Tibial artery (tissue), 4 donors: ENCODE results near the gene PXDN.

Source experiments
- DNase-seq, 2 donors: peaks; one replicate each; pipeline ENCODE4 v3.0.0-alpha.2; 2019
- H3K27ac ChIP-seq, 2 donors: fragments of 200-600 bp; sonication (generic) in 1 of 2; 1 replicate in 1 of 2; 2 replicates in 1 of 2; pipeline ENCODE4 v1.5.1; 2018 to 2019; ENCODE audit warnings: mild to moderate bottlenecking in 1 of 2
- H3K27me3 ChIP-seq, 2 donors: fragments of 200-600 bp; sonication (generic) in 1 of 2; one replicate each; pipeline versions ENCODE4 v1.5.1 to v1.6.0; 2016 to 2019
- H3K36me3 ChIP-seq, 3 donors: fragments of 200-600 bp; sonication (generic) in 2 of 3; one replicate each; pipeline ENCODE4 v1.5.1; 2016 to 2019; ENCODE audit warnings: mild to moderate bottlenecking in 2 of 3
- H3K4me1 ChIP-seq, 4 donors: fragments of 200-600 bp; sonication (generic) in 2 of 4; 1 replicate in 3 of 4; 2 replicates in 1 of 4; pipeline ENCODE4 v1.5.1; 2016 to 2019
- H3K4me3 ChIP-seq, 2 donors: fragments of 200-600 bp; sonication (generic) in 1 of 2; 1 replicate in 1 of 2; 2 replicates in 1 of 2; pipeline ENCODE4 v1.5.1; 2018 to 2019; ENCODE audit warnings: mild to moderate bottlenecking in 2 of 2
- H3K9me3 ChIP-seq, 3 donors: fragments of 200-600 bp; sonication (generic) in 1 of 3; one replicate each; pipeline ENCODE4 v1.5.1; 2016 to 2019
- CTCF ChIP-seq, 2 experiments: fragments of 200-600 bp in 1 of 2; fragments of 450-650 bp in 1 of 2; IDR thresholded peaks; one replicate each; pipeline ENCODE4 v1.5.1; 2017 to 2019; ENCODE audit warnings: antibody characterized with exemption in 2 of 2, mild to moderate bottlenecking in 1 of 2, moderate library complexity in 1 of 2
- intact Hi-C: fragments of 100-400 bp; cut with DNase I; formaldehyde crosslinking; loops from one replicate; pipeline ENCODE4 v1.15.0; 2023; ENCODE audit warnings: low total_unique reads

Gene PXDN

DNA sequence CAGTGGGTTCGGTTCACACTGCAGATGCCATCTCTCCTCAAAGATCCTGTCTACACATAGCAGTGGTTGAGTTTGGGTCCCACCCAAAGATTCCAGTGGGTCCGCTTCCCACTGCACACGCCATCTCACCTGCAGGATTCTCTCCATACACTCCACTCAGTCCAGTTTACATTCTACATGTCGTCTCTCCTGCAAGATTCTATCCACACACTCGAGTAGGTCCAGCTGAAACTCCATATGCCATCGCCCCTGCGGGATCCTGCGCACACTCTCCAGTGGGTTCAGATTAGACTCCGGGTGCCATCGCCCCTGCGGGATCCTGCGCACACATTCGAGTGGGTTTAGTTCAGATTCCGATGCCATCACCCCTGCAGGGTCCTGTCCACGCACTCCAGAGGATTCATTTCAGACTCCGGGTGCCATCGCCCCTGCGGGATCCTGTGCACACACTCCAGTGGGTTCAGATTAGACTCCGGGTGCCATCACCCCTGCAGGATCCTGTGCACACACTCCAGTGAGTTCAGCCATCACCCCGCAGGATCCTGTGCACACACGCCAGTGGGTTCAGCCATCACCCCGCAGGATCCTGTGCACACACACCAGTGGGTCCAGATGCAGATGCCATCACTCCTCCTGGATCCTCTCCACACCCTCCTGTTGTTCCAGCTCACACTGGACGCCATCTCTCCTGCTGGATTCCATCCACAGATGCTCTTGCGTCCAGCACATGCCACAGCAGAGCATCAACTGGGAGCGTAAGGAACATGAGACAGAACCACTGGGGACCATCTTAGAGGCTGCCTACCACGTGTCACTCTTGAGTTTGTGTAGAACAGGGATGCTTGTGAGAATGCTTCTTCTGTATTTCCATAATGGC lies 3.0 kb upstream of the PXDN start:
- no peaks in the 10 kb centered on the region for H3K9me3 ChIP-seq
- intact Hi-C loops = loop anchor here (10.0 kb wide), 1 partner anchor 1073 kb away; the partner anchor contains the start of gene TMEM18
- no peaks in the 10 kb centered on the region for H3K36me3 ChIP-seq
- no peak for DNase-seq
- H3K27me3 ChIP-seq = peaks cover 0 to 16% of the 10 kb centered on the region in 2 donors
- H3K4me1 ChIP-seq = peaks cover 0 to 21% (median 11%) of the 10 kb centered on the region in 4 donors
- no peak for TF ChIP-seq CTCF (IDR thresholded peaks at IDR 0.05)
- H3K27ac ChIP-seq = no peak overlapping the region
- no peak overlapping the region for H3K4me3 ChIP-seq

DNA sequence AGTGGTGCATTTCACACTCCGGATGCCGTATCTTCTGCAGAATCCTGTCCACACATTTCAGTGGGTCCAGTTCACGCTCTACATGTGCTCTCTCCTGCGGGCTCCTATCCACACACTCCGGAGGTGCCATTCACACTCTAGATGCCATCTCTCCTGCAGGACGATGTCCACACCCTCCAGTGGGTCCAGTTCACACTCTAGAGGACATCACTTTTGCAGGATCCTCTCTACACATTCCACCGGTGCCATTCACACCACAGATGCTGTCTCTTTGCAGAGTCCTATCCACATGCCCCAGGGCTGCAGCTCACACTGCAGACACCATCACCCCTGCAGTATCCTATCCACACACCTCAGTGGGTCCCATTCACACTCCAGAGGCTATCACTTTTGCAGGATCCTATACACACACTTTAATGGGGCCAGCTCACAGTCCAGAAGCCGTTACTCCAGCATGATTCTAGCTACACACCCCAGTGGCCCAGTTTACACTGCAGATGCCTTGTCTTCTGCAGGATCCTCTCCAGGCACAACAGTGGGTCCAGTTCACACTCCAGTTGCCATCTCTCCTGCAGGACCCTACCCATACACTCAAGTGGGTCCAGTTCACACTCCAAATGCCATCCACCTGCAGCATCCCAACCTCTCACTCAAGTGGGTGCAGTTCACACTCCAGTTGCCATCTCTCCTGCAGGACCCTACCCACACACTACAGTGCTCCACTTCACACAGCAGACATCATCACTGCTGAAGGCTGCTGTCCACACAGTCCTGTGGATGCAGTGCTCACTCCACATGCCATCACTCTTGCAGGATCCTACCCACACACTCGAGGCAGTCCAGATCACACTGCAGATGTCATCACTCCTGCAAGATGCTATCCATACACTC lies 2.1 kb upstream of the PXDN start:
- intact Hi-C loops = loop anchor here (10.0 kb wide), 1 partner anchor 1072 kb away; the partner anchor contains the start of gene TMEM18
- H3K27me3 ChIP-seq = peaks cover 0 to 8% of the 10 kb centered on the region in 2 donors
- no peak for TF ChIP-seq CTCF (IDR thresholded peaks at IDR 0.05)
- no peaks in the 10 kb centered on the region for H3K36me3 ChIP-seq
- H3K9me3 ChIP-seq = no peaks in the 10 kb centered on the region
- peaks cover 0 to 27% (median 12%) of the 10 kb centered on the region in 4 donors for H3K4me1 ChIP-seq
- DNase-seq = no peak
- no peak overlapping the region for H3K4me3 ChIP-seq
- H3K27ac ChIP-seq = no peak overlapping the region

DNA sequence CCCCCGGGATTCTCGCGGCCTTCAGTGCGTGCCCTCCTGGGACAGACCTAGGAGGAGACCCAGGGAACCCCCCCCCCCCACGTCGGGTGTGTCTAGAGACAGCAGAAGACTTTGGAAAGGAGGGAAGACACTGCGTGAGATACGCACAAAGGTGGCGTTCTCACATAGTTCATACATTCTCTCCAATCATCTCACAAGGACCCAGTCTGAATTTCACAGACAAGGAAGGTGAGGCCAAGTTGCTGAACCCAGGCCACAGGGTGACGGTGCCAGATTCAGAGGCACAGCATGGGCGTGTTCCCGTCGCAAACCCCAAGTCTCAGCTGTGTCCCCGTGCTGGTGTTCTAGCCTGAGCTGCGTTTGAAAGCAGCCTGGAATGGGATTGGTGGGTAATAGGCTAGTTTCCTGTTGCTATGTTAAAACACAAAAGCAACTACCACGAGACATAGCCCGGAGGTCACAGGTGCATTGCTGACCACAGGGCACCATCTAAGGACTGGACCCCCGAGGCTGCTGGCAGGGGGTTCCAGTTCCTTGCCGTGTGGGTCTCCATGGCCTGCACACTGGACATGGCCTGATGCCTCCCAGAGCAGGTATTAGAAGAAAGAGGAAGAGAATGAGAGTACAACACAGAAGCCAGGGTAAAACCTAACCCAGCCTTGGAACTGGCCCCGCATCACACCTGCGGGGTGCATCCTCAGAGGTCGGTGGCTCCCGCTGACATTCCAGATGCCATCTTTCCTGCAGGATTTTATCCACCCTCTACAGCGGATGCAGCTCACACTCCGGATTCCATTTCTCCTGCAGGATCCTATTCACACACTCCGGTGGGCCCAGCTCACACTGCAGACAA lies 1.1 kb upstream of the PXDN start:
- H3K4me3 ChIP-seq = peak overlapping the region; percentile 72 to 95
- no peak for TF ChIP-seq CTCF (IDR thresholded peaks at IDR 0.05)
- no peaks in the 10 kb centered on the region for H3K36me3 ChIP-seq
- intact Hi-C loops = loop anchor here (10.0 kb wide), 1 partner anchor 1071 kb away; the partner anchor contains the start of gene TMEM18
- H3K4me1 ChIP-seq = peaks cover 0 to 28% (median 12%) of the 10 kb centered on the region in 4 donors
- peaks cover 0 to 7% of the 10 kb centered on the region in 2 donors for H3K27me3 ChIP-seq
- peak in 1 of 2 donors; percentile 63 for DNase-seq
- H3K27ac ChIP-seq = peak overlapping the region; percentile 95 to 99
- H3K9me3 ChIP-seq = no peaks in the 10 kb centered on the region

GRCh38 chr2:1744151-1744445 lies 217 bp downstream of the PXDN start:
- H3K9me3 ChIP-seq = no peaks in the 10 kb centered on the region
- peaks cover 0 to 7% of the 10 kb centered on the region in 2 donors for H3K27me3 ChIP-seq
- peak overlapping the region; percentile 72 to 95 for H3K4me3 ChIP-seq
- DNase-seq = no peak
- H3K4me1 ChIP-seq = peaks cover 0 to 41% (median 25%) of the 10 kb centered on the region in 4 donors
- intact Hi-C loops = loop anchor here (5.0 to 10.0 kb wide), 2 partner anchors 152 to 1069 kb away; partner anchors contain the start of gene TMEM18
- TF ChIP-seq CTCF (IDR thresholded peaks at IDR 0.05) = no peak
- H3K36me3 ChIP-seq = no peaks in the 10 kb centered on the region
- peak overlapping the region; percentile 95 to 99 for H3K27ac ChIP-seq
